GM19395 (cell line): ENCODE data around the gene MTRF1L.

ENCODE experiments used
- ATAC-seq: cut with Tn5 transposase; IDR thresholded peaks from one replicate; pipeline ENCODE4 v1.9.1; 2021; ENCODE audit warnings: mild to moderate bottlenecking, moderate library complexity; ENCODE audit not compliant: unreplicated experiment

The MTRF1L gene

GRCh38 chr6:153002613-153003365 lies at the start of gene MTRF1L:
Gene MTRF1L, minus strand, starts transcription at chr6:153002709. Its CDS starts 24 bp downstream, at chr6:153002685.
- ATAC-seq = peak; percentile 92

- ATAC-seq = no peak
Observed at GRCh38 chr6:153051801-153052200, 49.3 kb upstream of the MTRF1L start.

GRCh38 chr6:153048631-153049030 lies 46.1 kb upstream of the MTRF1L start:
- ATAC-seq = no peak

GRCh38 chr6:153047386-153047785 lies 44.9 kb upstream of the MTRF1L start:
- no peak for ATAC-seq

GRCh38 chr6:153045271-153045670 lies 42.8 kb upstream of the MTRF1L start:
- ATAC-seq = no peak

GRCh38 chr6:153044295-153044694 lies 41.8 kb upstream of the MTRF1L start:
- no peak for ATAC-seq

GRCh38 chr6:153043719-153044118 lies 41.2 kb upstream of the MTRF1L start:
- ATAC-seq = no peak

GRCh38 chr6:153038378-153039057 lies 36.0 kb upstream of the MTRF1L start:
- no peak for ATAC-seq

GRCh38 chr6:153034139-153034538 lies 31.6 kb upstream of the MTRF1L start:
- ATAC-seq = no peak

GRCh38 chr6:153032255-153032882 lies 29.9 kb upstream of the MTRF1L start:
- ATAC-seq = no peak

GRCh38 chr6:153031335-153031955 lies 28.9 kb upstream of the MTRF1L start:
- ATAC-seq = no peak

- ATAC-seq = no peak
Observed at GRCh38 chr6:153028963-153029362, 26.5 kb upstream of the MTRF1L start.

GRCh38 chr6:153028286-153028685 lies 25.8 kb upstream of the MTRF1L start:
- ATAC-seq = no peak

- no peak for ATAC-seq
Observed at GRCh38 chr6:153027480-153027879, 25.0 kb upstream of the MTRF1L start.

- ATAC-seq = no peak
Observed at GRCh38 chr6:153024709-153025017, 22.2 kb upstream of the MTRF1L start.

- peak; percentile 100 for ATAC-seq
Observed at GRCh38 chr6:153023977-153024708, 21.6 kb upstream of the MTRF1L start.

- ATAC-seq = no peak
Observed at GRCh38 chr6:153018355-153018754, 15.8 kb upstream of the MTRF1L start.

GRCh38 chr6:153016846-153017245 lies 14.3 kb upstream of the MTRF1L start:
- no peak for ATAC-seq

- ATAC-seq = no peak
Observed at GRCh38 chr6:153015094-153015640, 12.7 kb upstream of the MTRF1L start.

GRCh38 chr6:153013438-153013837 lies 10.9 kb upstream of the MTRF1L start:
- no peak for ATAC-seq

- no peak for ATAC-seq
Observed at GRCh38 chr6:153012856-153013255, 10.3 kb upstream of the MTRF1L start.
